Heart left ventricle (tissue), 16 donors: ENCODE results near the gene MKKS. TPM values are rescaled to one million over a fixed set of nuclear protein-coding genes. Genes with fewer than 3 reads are reported as not detected.

ENCODE experiments used
- ATAC-seq, 4 donors: fragments of 200-7000 bp; cut with Tn5 transposase; one replicate each; pipeline ENCODE4 v1.9.1; 2020 to 2022; ENCODE audit warnings: moderate library complexity in 4 of 4, mild to moderate bottlenecking in 3 of 4, moderate number of reproducible peaks in 1 of 4
- DNase-seq, 5 donors: peaks; one replicate each; pipeline ENCODE4 v3.0.0-alpha.2; 2020
- H3K27ac ChIP-seq, 12 donors: fragments of 200-600 bp; sonication (generic) in 4 of 12; one replicate each; pipeline versions ENCODE4 v1.5.0 to v1.8.0; 2016 to 2022; ENCODE audit warnings: mild to moderate bottlenecking in 2 of 12
- H3K27me3 ChIP-seq, 9 donors: fragments of 200-600 bp; sonication (generic) in 2 of 9; one replicate each; pipeline versions ENCODE4 v1.5.1 to v1.8.0; 2016 to 2022; ENCODE audit warnings: mild to moderate bottlenecking in 3 of 9
- H3K36me3 ChIP-seq, 9 donors: fragments of 200-600 bp; sonication (generic) in 2 of 9; one replicate each; pipeline versions ENCODE4 v1.5.0 to v1.8.0; 2018 to 2022; ENCODE audit warnings: mild to moderate bottlenecking in 2 of 9
- H3K4me1 ChIP-seq, 12 donors: fragments of 200-600 bp; sonication (generic) in 4 of 12; one replicate each; pipeline versions ENCODE4 v1.5.0 to v1.8.0; 2016 to 2022; ENCODE audit warnings: mild to moderate bottlenecking in 3 of 12
- H3K4me3 ChIP-seq, 12 donors: fragments of 200-600 bp; sonication (generic) in 4 of 12; one replicate each; pipeline versions ENCODE4 v1.5.0 to v1.8.0; 2017 to 2022; ENCODE audit warnings: mild to moderate bottlenecking in 9 of 12, moderate library complexity in 4 of 12
- H3K9me3 ChIP-seq, 12 donors: fragments of 200-600 bp; sonication (generic) in 4 of 12; one replicate each; pipeline versions ENCODE4 v1.5.0 to v1.8.0; 2016 to 2022; ENCODE audit warnings: mild to moderate bottlenecking in 1 of 12
- CTCF ChIP-seq, 12 donors: fragments of 200-600 bp; sonication (generic) in 4 of 12; IDR thresholded peaks; one replicate each; pipeline versions ENCODE4 v1.5.0 to v1.8.0; 2018 to 2022; ENCODE audit warnings: antibody characterized with exemption in 12 of 12, mild to moderate bottlenecking in 5 of 12
- POLR2A ChIP-seq, 2 donors: fragments of 450-650 bp; IDR thresholded peaks; one replicate each; pipeline ENCODE4 v1.6.1; 2017; ENCODE audit warnings: antibody characterized with exemption in 2 of 2, mild to moderate bottlenecking in 2 of 2, moderate library complexity in 2 of 2
- WGBS, 4 donors: extraction: QIAGEN DNeasy Blood & Tissue Kit in 2 of 4; methylation state at CpG; one replicate each; pipeline versions ENCODE4 v1.1.5 to v1.1.7; 2013 to 2018; 5-methylcytosine and 5-hydroxymethylcytosine counted together
- intact Hi-C, 10 donors: fragments of 100-400 bp; cut with DNase I; formaldehyde crosslinking; loops; one replicate each; pipeline versions ENCODE4 v1.11.1 to v1.14.2; 2022
- polyA plus RNA-seq, 2 donors: library from polyadenylated mRNA; stranded (reverse); fragments of 200-250 nt; gene quantifications; one replicate each; pipeline ENCODE4 v1.2.3, GENCODE V29; 2013
- total RNA-seq, 9 donors: library from RNA; depleted of rRNA in 2 of 9; stranded (reverse); fragments of >200 nt in 2 of 9; fragmentation: NEBNext Ultra II Directional in 3 of 9; extraction: Animal tissue kit (Norgen Biotek cat#: 25700) in 3 of 9; gene quantifications; one replicate each; pipeline versions ENCODE4 v1.1.0 to v1.2.4, GENCODE V29; 2016 to 2023
- donor health status: ischemic (EF 13 %, LVEDD 7.1; RV severe dilation, severe dysfunction).
- donor health status: healthy with polysubstance abuse.
- donor health status: DM: no; HTN: yes; CAD: no.
- donor health status: DM: no; HTN: no; CAD: no.
- donor health status: ischemic (EF 25% LVEDD 6.9; RV normal size, moderate dysfunction).
- donor health status: ischemic (EF 25% LVEDD 5.7; RV mildly dilated, moderate dysfunction).
- donor health status: healthy.
- donor health status: DM: yes; HTN: yes; CAD: no.
- donor health status: ischemic (EF 35%, LVEDD 5.7; RV mildly dilated, moderate dysfunction).
- donor health status: nonischemic (EF 11% LVEDD 7.7; RV severe dilation, severe dysfunction).
- donor health status: DM: yes; HTN: yes; CAD: no.
- donor health status: PGD.
- donor health status: ischemic (EF 29% LVEDD 5.4; RV normal size, mild dysfunction).
- donor health status: nonischemic (EF 23%, LVEDD 6.1; RV moderate dilation, normal function).

MKKS gene
- total and polyA plus RNA-seq, 11 donors = 12.0 to 30.1 (median 19.0) TPM

- Histone ChIP-seq H3K36me3 (no peaks in the 10 kb centered on the region), H3K4me3 (no peak overlapping the region), H3K9me3 (no peaks in the 10 kb centered on the region), H3K27me3 (no peaks in the 10 kb centered on the region), H3K27ac (no peak overlapping the region), H3K4me1 (peaks cover 0 to 21% (median 0%) of the 10 kb centered on the region in 12 donors)
- no peak for ATAC-seq
- no peak for DNase-seq
- intact Hi-C loops = no loop called here
- TF ChIP-seq POLR2A (IDR thresholded peaks at IDR 0.05) (no peak), CTCF (IDR thresholded peaks at IDR 0.05) (no peak)
- WGBS, 4 donors = 96 to 97% (median 97%) methylated on average over 6 of the region's 6 CpGs
Observed at GRCh38 chr20:10448270-10449156, 14.5 kb upstream of the MKKS start.

- intact Hi-C loops = no loop called here
- H3K27ac ChIP-seq = peak overlapping the region in 1 of 12 donors; percentile 17
- H3K27me3 ChIP-seq = no peaks in the 10 kb centered on the region
- H3K9me3 ChIP-seq = no peaks in the 10 kb centered on the region
- peak overlapping the region in 1 of 12 donors; percentile 12 for H3K4me3 ChIP-seq
- WGBS, 4 donors = 66 to 71% (median 67%) methylated on average over 3 of the region's 3 CpGs
- TF ChIP-seq POLR2A (IDR thresholded peaks at IDR 0.05) (no peak), CTCF (IDR thresholded peaks at IDR 0.05) (no peak)
- no peaks in the 10 kb centered on the region for H3K36me3 ChIP-seq
- peaks cover 0 to 13% (median 0%) of the 10 kb centered on the region in 12 donors for H3K4me1 ChIP-seq
- ATAC-seq (no peak), DNase-seq (no peak)
Observed at GRCh38 chr20:10447028-10447427, 13.0 kb upstream of the MKKS start.

- Histone ChIP-seq H3K4me3 (no peak overlapping the region), H3K9me3 (no peaks in the 10 kb centered on the region), H3K27me3 (no peaks in the 10 kb centered on the region), H3K36me3 (no peaks in the 10 kb centered on the region), H3K4me1 (peaks cover 0 to 13% (median 0%) of the 10 kb centered on the region in 12 donors), H3K27ac (no peak overlapping the region)
- 86 to 95% (median 94%) methylated on average over 4 of the region's 4 CpGs for WGBS, 4 donors
- ATAC-seq (no peak), DNase-seq (no peak)
- TF ChIP-seq CTCF (IDR thresholded peaks at IDR 0.05) = no peak
- TF ChIP-seq POLR2A (IDR thresholded peaks at IDR 0.05) = no peak
- intact Hi-C loops = no loop called here
Observed at GRCh38 chr20:10445758-10446157, 11.7 kb upstream of the MKKS start.

- ATAC-seq = no peak
- no peaks in the 10 kb centered on the region for H3K36me3 ChIP-seq
- intact Hi-C loops = no loop called here
- peaks cover 0 to 13% (median 0%) of the 10 kb centered on the region in 12 donors for H3K4me1 ChIP-seq
- H3K27ac ChIP-seq = no peak overlapping the region
- TF ChIP-seq POLR2A (IDR thresholded peaks at IDR 0.05) = no peak
- WGBS, 4 donors = 86 to 100% (median 92%) methylated on average over 2 of the region's 2 CpGs
- DNase-seq = no peak
- no peaks in the 10 kb centered on the region for H3K9me3 ChIP-seq
- H3K4me3 ChIP-seq = no peak overlapping the region
- H3K27me3 ChIP-seq = no peaks in the 10 kb centered on the region
Observed at GRCh38 chr20:10443936-10444335, 9.9 kb upstream of the MKKS start.
